HL-60 (cell line): ENCODE data around the gene NOP16. TPM values are rescaled to one million over a fixed set of nuclear protein-coding genes. Genes with fewer than 3 reads are reported as not detected.

ENCODE experiments used
- DNase-seq, 2 experiments: peaks; one replicate each; pipeline ENCODE4 v3.0.0-alpha.2; 2010 to 2020; ENCODE audit warnings: low read depth in 1 of 2, low spot score in 1 of 2
- H3K27ac ChIP-seq: fragments of 250-450 bp; sonication (Bioruptor Pico); replicated peaks from 2 replicates; pipeline ENCODE4 v1.5.1; 2020; ENCODE audit warnings: mild to moderate bottlenecking, moderate library complexity
- H3K27me3 ChIP-seq: fragments of 250-450 bp; sonication (Bioruptor Pico); 2 replicates; pipeline ENCODE4 v1.5.1; 2021; ENCODE audit warnings: mild to moderate bottlenecking, moderate library complexity; ENCODE audit not compliant: insufficient read depth, poor library complexity, severe bottlenecking
- H3K4me3 ChIP-seq: replicated peaks from 2 replicates; pipeline ENCODE4 v1.5.1; 2011; ENCODE audit warnings: mild to moderate bottlenecking, control low read depth, low read length; ENCODE audit not compliant: insufficient read depth
- GABPA ChIP-seq: IDR thresholded peaks from 2 replicates; pipeline ENCODE4 v1.6.1; 2012; ENCODE audit warnings: low read depth
- POLR2AphosphoS5 ChIP-seq: IDR thresholded peaks from 2 replicates; pipeline ENCODE4 v1.6.1; 2012; ENCODE audit warnings: low read depth
- REST ChIP-seq: IDR thresholded peaks from 2 replicates; pipeline ENCODE4 v1.6.1; 2012; ENCODE audit warnings: low read depth; ENCODE audit not compliant: insufficient replicate concordance
- SPI1 ChIP-seq: IDR thresholded peaks from 2 replicates; pipeline ENCODE4 v1.6.1; 2012; ENCODE audit warnings: low read depth, mild to moderate bottlenecking, borderline replicate concordance
- microRNA-seq: library from miRNA; unstranded; fragments of <30 nt; microRNA quantifications from one replicate; pipeline ENCODE4, GENCODE V29; 2018
- TF ChIP-seq, protein P1 (sequence below): IDR thresholded peaks from one replicate; pipeline ENCODE4 v1.5.1; 2011; ENCODE audit warnings: low read length, control low read depth, inconsistent platforms; ENCODE audit not compliant: insufficient read depth

NOP16 gene

DNA sequence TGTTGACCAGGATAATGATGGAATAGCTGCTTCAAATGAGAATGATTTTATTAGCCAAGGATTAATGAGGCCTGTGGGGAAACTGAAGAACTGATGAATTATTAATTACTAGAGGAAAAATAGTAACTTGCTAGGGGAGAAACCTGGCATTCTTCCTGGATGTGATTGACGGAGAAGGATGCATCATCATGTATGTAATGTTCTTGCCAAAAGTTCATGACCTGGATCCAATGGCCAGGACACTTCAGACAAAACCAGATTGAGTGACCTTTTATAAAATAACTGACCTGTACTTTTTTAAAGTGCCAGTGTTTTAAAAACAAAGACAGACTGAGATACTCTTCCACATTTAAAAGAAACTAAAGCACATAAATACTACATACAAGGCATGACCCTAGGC is 50.5 kb downstream of the NOP16 start:
- Histone ChIP-seq H3K27me3 (no peaks in the 10 kb centered on the region), H3K4me3 (no peak overlapping the region), H3K27ac (no peak overlapping the region)
- no peak for DNase-seq
- TF ChIP-seq, protein P1, sequence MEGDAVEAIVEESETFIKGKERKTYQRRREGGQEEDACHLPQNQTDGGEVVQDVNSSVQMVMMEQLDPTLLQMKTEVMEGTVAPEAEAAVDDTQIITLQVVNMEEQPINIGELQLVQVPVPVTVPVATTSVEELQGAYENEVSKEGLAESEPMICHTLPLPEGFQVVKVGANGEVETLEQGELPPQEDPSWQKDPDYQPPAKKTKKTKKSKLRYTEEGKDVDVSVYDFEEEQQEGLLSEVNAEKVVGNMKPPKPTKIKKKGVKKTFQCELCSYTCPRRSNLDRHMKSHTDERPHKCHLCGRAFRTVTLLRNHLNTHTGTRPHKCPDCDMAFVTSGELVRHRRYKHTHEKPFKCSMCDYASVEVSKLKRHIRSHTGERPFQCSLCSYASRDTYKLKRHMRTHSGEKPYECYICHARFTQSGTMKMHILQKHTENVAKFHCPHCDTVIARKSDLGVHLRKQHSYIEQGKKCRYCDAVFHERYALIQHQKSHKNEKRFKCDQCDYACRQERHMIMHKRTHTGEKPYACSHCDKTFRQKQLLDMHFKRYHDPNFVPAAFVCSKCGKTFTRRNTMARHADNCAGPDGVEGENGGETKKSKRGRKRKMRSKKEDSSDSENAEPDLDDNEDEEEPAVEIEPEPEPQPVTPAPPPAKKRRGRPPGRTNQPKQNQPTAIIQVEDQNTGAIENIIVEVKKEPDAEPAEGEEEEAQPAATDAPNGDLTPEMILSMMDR, result no peak
- TF ChIP-seq GABPA (no peak), POLR2AphosphoS5 (no peak), SPI1 (no peak), REST (no peak)

GRCh38 chr5:176334031-176334770 is 54.2 kb downstream of the NOP16 start:
- Histone ChIP-seq H3K27me3 (no peaks in the 10 kb centered on the region), H3K4me3 (no peak overlapping the region), H3K27ac (no peak overlapping the region)
- DNase-seq, result no peak
- no peak for TF ChIP-seq GABPA

Small RNA genes lying within 50 kb of the gene (microRNA-seq; reads per million reads assigned to microRNA genes)
- gene MIR1271, result not detected
